OCI-LY7 (cell line): Measurements from ENCODE around the gene KBTBD13. TPM values are rescaled to one million over a fixed set of nuclear protein-coding genes. Genes with fewer than 3 reads are reported as not detected.
"Not testable (repeated sequence)": the region's sequence is repeated elsewhere in the genome, so short reads cannot be mapped to it uniquely, and the experiment has no call there.

Experiments
- BruUV-seq: library from RNA; stranded (reverse); fragments of 400-500 nt; replicated peaks from 2 replicates; lab custom pipeline; 2021; lab: Mats Ljungman, UMichigan
- CTCF ChIA-PET: fragments of 300-600 bp; sonication (Branson Sonifier 250); formaldehyde crosslinking; loops from one replicate; lab custom pipeline; 2022; ENCODE audit warnings: antibody characterized with exemption; ENCODE audit not compliant: unreplicated experiment; lab: Charles Lee
- POLR2A ChIA-PET: fragments of 300-600 bp; sonication (Branson Sonifier 250); formaldehyde crosslinking; loops from one replicate; lab custom pipeline; 2022; ENCODE audit warnings: antibody characterized with exemption; lab: Charles Lee
- DNase-seq: peaks from one replicate; pipeline ENCODE4 v3.0.0-alpha.2; 2015; ENCODE audit warnings: low spot score
- H2AFZ ChIP-seq: fragments of 200-600 bp; sonication (generic), shearing (Covaris generic); 2 replicates; pipeline ENCODE4 v1.6.1; 2014; ENCODE audit warnings: mild to moderate bottlenecking, antibody characterized with exemption, low read length, moderate library complexity
- H3K27ac ChIP-seq: fragments of 200-600 bp; sonication (generic); 2 replicates; pipeline ENCODE4 v1.5.1; 2014; ENCODE audit warnings: mixed run types, low read depth, mild to moderate bottlenecking, moderate library complexity, low read length, inconsistent platforms; ENCODE audit not compliant: poor library complexity, severe bottlenecking
- H3K36me3 ChIP-seq: fragments of 200-600 bp; sonication (generic); 2 replicates; pipeline ENCODE4 v1.6.1; 2014; ENCODE audit warnings: mild to moderate bottlenecking, antibody characterized with exemption, low read length, moderate library complexity, mixed read lengths; ENCODE audit not compliant: insufficient read depth
- H3K4me1 ChIP-seq: fragments of 200-600 bp; sonication (generic); 2 replicates; pipeline ENCODE4 v1.5.1; 2014; ENCODE audit warnings: mild to moderate bottlenecking, low read length; ENCODE audit not compliant: insufficient read depth, poor library complexity, severe bottlenecking
- H3K4me2 ChIP-seq: fragments of 200-600 bp; sonication (generic); 2 replicates; pipeline ENCODE4 v1.6.1; 2014; ENCODE audit warnings: mild to moderate bottlenecking, low read length
- H3K4me3 ChIP-seq: fragments of 200-600 bp; sonication (generic); 2 replicates; pipeline ENCODE4 v1.5.1; 2014; ENCODE audit warnings: mild to moderate bottlenecking, low read depth, low read length; ENCODE audit not compliant: poor library complexity, severe bottlenecking
- H3K79me2 ChIP-seq: fragments of 200-600 bp; sonication (generic); 2 replicates; pipeline ENCODE4 v1.6.1; 2016; ENCODE audit warnings: low read depth, mild to moderate bottlenecking, low read length, moderate library complexity, mixed read lengths; ENCODE audit not compliant: insufficient read depth
- H3K9me2 ChIP-seq: fragments of 200-600 bp; sonication (generic); 2 replicates; pipeline ENCODE4 v1.6.1; 2016; ENCODE audit warnings: mild to moderate bottlenecking, low read length, mixed read lengths; ENCODE audit not compliant: insufficient read depth
- H3K9me3 ChIP-seq: fragments of 200-600 bp; sonication (generic); 2 replicates; pipeline ENCODE4 v1.6.1; 2014; ENCODE audit warnings: mild to moderate bottlenecking, mixed run types, low read length, mixed read lengths
- H4K20me1 ChIP-seq: fragments of 200-600 bp; sonication (generic); 2 replicates; pipeline ENCODE4 v1.6.1; 2014; ENCODE audit warnings: mild to moderate bottlenecking, antibody characterized with exemption, low read length, moderate library complexity, mixed read lengths; ENCODE audit not compliant: insufficient read depth
- CTCF ChIP-seq: fragments of 200-600 bp; sonication (generic); conservative IDR thresholded peaks from 2 replicates; pipeline ENCODE4 v1.5.1; 2014; ENCODE audit warnings: mild to moderate bottlenecking, antibody characterized with exemption, low read length, moderate library complexity, mixed read lengths
- EZH2phosphoT487 ChIP-seq: fragments of 200-600 bp; sonication (generic); IDR thresholded peaks from 2 replicates; pipeline ENCODE4 v1.6.1; 2018; ENCODE audit warnings: low read depth, borderline replicate concordance, mild to moderate bottlenecking, mixed run types, antibody characterized with exemption, low read length, moderate library complexity, mixed read lengths
- intact Hi-C: fragments of 100-400 bp; cut with micrococcal nuclease; formaldehyde crosslinking; loops from one replicate; pipeline ENCODE4 v1.10.0; 2022; ENCODE audit not compliant: unreplicated experiment
- total RNA-seq, 2 experiments: library from RNA; depleted of rRNA in 1 of 2; stranded (reverse); fragments of >200 nt in 1 of 2; shearing (Covaris generic) in 1 of 2; gene quantifications; 2 replicates each; pipeline ENCODE4 v1.2.3, GENCODE V29; 2014 to 2022

The KBTBD13 gene
- total RNA-seq, 2 experiments from 2014 or later = not detected

- Histone ChIP-seq H4K20me1 (no peaks in the 10 kb centered on the region), H3K4me1 (no peaks in the 10 kb centered on the region), H2AFZ (no peak overlapping the region), H3K27ac (no peak overlapping the region), H3K9me3 (no peaks in the 10 kb centered on the region), H3K9me2 (no peaks in the 10 kb centered on the region), H3K79me2 (no peaks in the 10 kb centered on the region), H3K36me3 (peaks cover 50% of the 10 kb centered on the region), H3K4me2 (no peak overlapping the region), H3K4me3 (no peak overlapping the region)
- intact Hi-C loops = no loop called here
- DNase-seq = no peak
- BruUV-seq = no TSS peak
- POLR2A ChIA-PET = interaction anchor here (0.6 kb wide), 1 partner anchor 86 kb away, joined by 4 read pairs; the partner anchor contains the start of gene CLPX
- CTCF ChIA-PET = interaction anchor here (0.6 kb wide), 1 partner anchor 77 kb away, joined by 3 read pairs; no protein-coding TSS in a partner anchor
- TF ChIP-seq EZH2phosphoT487 (no peak), CTCF (no peak)
Measured at GRCh38 chr15:65099336-65099735, 22.8 kb downstream of the KBTBD13 start.

GRCh38 chr15:65099801-65100200, 23.3 kb downstream of the KBTBD13 start:
- not testable (repeated sequence) for BruUV-seq
- CTCF ChIA-PET = interaction anchor here (0.6 kb wide), 1 partner anchor 77 kb away, joined by 3 read pairs; no protein-coding TSS in a partner anchor

GRCh38 chr15:65100442-65100841, 23.9 kb downstream of the KBTBD13 start:
- Histone ChIP-seq H3K4me2 (no peak overlapping the region), H2AFZ (no peak overlapping the region), H3K36me3 (peaks cover 55% of the 10 kb centered on the region), H3K79me2 (no peaks in the 10 kb centered on the region), H3K4me3 (no peak overlapping the region), H3K9me2 (no peaks in the 10 kb centered on the region), H3K9me3 (no peaks in the 10 kb centered on the region), H4K20me1 (no peaks in the 10 kb centered on the region), H3K27ac (no peak overlapping the region), H3K4me1 (no peaks in the 10 kb centered on the region)
- intact Hi-C loops = no loop called here
- BruUV-seq = no TSS peak
- DNase-seq = no peak
- TF ChIP-seq CTCF (no peak), EZH2phosphoT487 (no peak)
- CTCF ChIA-PET = no interaction called here
- POLR2A ChIA-PET = no interaction called here

More at GRCh38 chr15:65099801-65100200, 23.3 kb downstream of the KBTBD13 start:
- H3K27ac ChIP-seq, H3K9me3 ChIP-seq, H3K4me3 ChIP-seq, H3K9me2 ChIP-seq, H3K4me1 ChIP-seq, DNase-seq, H4K20me1 ChIP-seq, H3K79me2 ChIP-seq, H3K4me2 ChIP-seq, intact Hi-C loops, H2AFZ ChIP-seq, POLR2A ChIA-PET: not testable (repeated sequence)
- peaks cover 50% of the 10 kb centered on the region for H3K36me3 ChIP-seq
